NCI-H2227 treated with DMSO at 0.1 percent for 48 hours (cell line): ENCODE data around the gene RPH3AL.
A peak's percentile ranks its signal among the peaks of the same experiment; 100 is the strongest.

Experiments used
- DNase-seq: peaks from one replicate; lab custom pipeline; 2025; lab: John Stamatoyannopoulos, UW

Gene RPH3AL

GRCh38 chr17:352421-353212, at the start of gene RPH3AL:
Gene RPH3AL (minus strand): TSS chr17:352807. CDS start chr17:327543, 25,264 bp downstream.
- DNase-seq = peak; percentile 43

GRCh38 chr17:400257-400656, 47.6 kb upstream of the RPH3AL start:
- DNase-seq = no peak

GRCh38 chr17:396788-397187, 44.2 kb upstream of the RPH3AL start:
- DNase-seq = no peak

- DNase-seq = no peak
Observed at GRCh38 chr17:395974-396373, 43.4 kb upstream of the RPH3AL start.

- DNase-seq = no peak
Observed at GRCh38 chr17:395179-395578, 42.6 kb upstream of the RPH3AL start.

- DNase-seq = no peak
Observed at GRCh38 chr17:394718-395095, 42.1 kb upstream of the RPH3AL start.

- DNase-seq = no peak
Observed at GRCh38 chr17:393806-394717, 41.5 kb upstream of the RPH3AL start.

- no peak for DNase-seq
Observed at GRCh38 chr17:391850-392249, 39.2 kb upstream of the RPH3AL start.

GRCh38 chr17:390025-390424, 37.4 kb upstream of the RPH3AL start:
- DNase-seq = no peak

- no peak for DNase-seq
Observed at GRCh38 chr17:388087-388486, 35.5 kb upstream of the RPH3AL start.

GRCh38 chr17:386141-386876, 33.7 kb upstream of the RPH3AL start:
- no peak for DNase-seq

GRCh38 chr17:385836-386140, 33.2 kb upstream of the RPH3AL start:
- DNase-seq = no peak

GRCh38 chr17:385178-385835, 32.7 kb upstream of the RPH3AL start:
- no peak for DNase-seq

GRCh38 chr17:384622-385177, 32.1 kb upstream of the RPH3AL start:
- no peak for DNase-seq

- no peak for DNase-seq
Observed at GRCh38 chr17:383771-384621, 31.4 kb upstream of the RPH3AL start.

- peak; percentile 36 for DNase-seq
Observed at GRCh38 chr17:382644-383533, 30.3 kb upstream of the RPH3AL start.

- DNase-seq = no peak
Observed at GRCh38 chr17:381941-382643, 29.5 kb upstream of the RPH3AL start.

- no peak for DNase-seq
Observed at GRCh38 chr17:381516-381915, 28.9 kb upstream of the RPH3AL start.
